ENCODE measurements around the gene WRNIP1.

WRNIP1 gene

DNA sequence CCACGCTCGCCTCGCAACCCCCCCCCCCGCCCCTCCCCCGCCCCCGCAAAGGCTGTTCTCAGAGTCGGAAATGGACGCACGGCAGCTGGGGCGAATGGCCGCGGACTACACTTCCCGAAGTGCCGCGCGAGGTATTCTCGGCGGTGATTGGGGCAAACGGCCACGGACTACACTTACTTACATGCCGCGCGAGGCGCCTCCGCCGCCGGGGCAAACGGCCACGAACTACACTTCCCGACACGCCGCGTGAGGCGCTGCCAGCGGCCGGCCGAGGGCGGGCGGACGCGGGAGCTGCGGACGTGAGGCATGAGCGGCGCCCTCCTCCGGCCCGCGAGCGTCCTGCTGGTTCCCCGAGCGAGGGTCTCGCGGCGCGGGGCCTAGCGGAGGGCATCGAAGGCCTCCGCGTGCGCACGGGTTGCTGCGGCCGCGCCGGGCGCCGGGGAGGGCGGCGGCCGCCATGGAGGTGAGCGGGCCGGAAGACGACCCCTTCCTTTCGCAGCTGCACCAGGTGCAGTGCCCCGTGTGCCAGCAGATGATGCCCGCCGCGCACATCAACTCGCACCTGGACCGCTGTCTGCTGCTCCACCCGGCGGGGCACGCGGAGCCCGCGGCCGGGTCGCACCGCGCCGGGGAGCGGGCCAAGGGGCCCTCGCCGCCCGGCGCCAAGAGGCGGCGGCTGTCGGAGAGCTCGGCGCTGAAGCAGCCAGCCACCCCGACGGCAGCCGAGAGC is at the start of gene WRNIP1:
TSS of gene WRNIP1 (plus strand) at position 228 of the 730 bp plus-strand sequence. CDS start at position 458, 230 bp downstream.
- peak; percentile 87 to 91 for DNase-seq (ENCODE audit: low read depth in 2 of 2)

DNA sequence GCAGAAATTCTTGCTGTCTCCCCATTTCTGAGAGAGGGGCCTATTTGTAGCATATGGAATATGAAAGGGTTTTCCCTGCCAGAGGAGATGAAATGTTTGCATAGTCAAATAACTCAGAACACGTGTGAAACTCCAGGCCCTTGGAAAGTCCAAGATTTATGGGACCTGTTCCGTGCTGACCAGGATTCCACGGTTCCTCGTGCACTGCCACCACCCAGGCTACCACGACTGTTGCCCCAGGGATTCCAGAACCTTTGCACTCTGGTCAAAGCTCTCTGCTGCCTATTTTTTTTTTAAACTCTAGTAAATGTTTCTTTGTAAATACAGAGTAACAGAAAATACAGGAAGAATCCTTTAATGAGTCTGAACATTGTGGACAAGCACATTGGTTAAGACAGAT is 49.5 kb upstream of the WRNIP1 start:
- no peak for DNase-seq (ENCODE audit: low read depth in 2 of 2)

DNA sequence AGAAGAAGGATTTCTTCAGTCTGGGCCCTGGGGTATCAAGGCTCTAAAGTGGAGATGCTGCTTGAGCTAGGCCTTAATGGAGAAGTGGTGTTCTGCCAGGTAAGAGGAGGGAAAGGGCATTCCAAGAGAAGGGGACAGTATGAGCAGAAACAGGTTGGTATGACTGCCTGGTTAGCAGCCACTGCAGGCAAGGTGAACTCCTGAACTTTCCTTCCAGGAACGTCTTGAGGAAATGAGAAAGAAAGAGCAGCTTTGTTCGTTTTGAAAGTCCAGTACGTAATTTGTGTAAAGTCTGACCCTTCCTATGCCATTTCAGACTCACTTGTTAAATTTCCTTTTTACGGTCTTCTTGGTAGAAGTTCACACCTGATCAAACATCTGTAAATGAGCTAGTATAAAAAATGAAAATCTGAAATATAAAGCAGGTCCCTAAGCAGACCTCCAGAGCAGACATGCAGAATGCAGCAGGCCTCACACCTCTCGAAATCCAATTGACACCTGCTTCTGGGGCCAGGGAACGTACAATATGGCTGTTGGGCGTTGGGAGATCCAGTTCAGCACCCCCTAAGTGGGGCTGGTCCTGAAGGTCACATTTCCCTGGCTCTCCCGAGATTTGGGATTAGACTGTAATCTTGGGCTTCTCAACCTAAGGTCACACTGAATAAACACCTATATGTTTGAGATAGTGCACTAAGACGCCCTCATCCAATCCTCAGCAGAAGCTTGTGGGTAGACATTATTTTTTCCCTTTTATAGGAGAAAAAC is 48.1 kb upstream of the WRNIP1 start:
- DNase-seq (ENCODE audit: low read depth in 2 of 2), result no peak

DNA sequence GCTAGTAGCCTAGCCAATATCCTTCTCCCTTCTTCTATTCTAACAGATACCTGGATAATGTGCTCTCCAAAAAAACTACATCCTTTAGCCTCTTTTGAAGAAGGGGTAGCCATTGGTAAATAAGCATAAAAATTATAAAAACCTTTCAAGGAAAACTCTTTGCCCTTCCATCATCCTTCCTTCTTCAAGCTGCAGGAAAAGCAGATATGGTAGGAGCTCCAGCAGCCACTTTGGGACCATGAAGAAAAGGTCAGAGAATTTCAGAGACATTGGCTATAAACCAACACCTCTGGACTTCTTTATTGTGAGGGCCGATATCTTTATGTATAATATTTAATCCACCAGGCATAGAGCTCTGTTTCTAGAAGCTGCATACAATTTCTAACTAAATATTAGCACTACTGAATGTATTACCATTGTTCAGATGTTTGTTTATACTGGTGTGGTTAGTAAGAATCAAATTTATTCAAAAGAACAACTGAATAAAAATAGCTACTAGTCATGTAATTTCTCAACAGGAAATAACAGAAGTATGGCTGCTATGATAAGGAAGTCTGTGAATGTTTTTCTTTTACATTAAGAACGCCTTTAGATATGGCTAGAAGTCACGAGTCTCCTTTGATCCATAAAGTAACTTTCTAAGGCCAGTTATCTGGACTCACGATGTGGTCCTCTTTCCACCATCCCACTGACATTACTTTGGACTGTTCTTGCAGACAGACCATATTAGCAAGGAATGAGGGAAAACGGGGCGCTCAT is 46.7 kb upstream of the WRNIP1 start:
- no peak for DNase-seq (ENCODE audit: low read depth in 2 of 2)

DNA sequence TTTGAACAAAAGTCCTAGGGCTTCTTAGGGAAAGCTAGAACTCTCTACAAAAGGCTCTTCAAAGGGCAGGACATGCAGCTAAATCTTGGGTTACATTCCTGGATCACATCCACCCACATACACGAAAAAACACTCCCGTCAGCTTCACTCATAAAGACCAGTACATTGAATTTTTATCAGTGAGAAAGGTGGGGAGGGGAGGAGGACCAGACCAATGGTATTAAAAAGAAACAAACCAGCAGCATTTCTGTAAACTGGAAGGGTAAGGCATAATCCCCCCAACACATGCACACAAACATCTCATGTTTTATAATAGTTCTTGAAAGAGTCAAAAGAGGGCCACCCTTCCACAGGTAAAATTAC is 46.1 kb upstream of the WRNIP1 start:
- DNase-seq (ENCODE audit: low read depth in 2 of 2), result no peak

DNA sequence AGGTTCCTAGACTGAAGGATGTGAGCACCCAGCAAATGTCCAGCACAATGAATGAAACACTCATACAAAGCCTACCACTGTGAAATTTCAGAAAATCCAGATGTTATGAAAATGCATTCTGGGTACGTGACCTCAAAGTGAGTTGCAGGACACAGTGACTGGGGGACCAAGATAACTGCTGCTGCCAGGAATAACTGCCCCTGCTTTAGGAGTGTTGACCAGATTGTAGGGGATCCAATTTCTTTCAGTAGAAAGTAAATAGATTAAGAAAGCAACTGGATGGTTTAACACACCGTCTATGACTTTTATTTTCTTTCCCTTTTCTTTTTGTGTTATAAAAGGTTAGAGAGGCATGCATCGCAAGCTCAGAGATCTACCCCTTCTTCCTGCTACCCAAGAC is 44.0 kb upstream of the WRNIP1 start:
- DNase-seq (ENCODE audit: low read depth in 2 of 2), result no peak

DNA sequence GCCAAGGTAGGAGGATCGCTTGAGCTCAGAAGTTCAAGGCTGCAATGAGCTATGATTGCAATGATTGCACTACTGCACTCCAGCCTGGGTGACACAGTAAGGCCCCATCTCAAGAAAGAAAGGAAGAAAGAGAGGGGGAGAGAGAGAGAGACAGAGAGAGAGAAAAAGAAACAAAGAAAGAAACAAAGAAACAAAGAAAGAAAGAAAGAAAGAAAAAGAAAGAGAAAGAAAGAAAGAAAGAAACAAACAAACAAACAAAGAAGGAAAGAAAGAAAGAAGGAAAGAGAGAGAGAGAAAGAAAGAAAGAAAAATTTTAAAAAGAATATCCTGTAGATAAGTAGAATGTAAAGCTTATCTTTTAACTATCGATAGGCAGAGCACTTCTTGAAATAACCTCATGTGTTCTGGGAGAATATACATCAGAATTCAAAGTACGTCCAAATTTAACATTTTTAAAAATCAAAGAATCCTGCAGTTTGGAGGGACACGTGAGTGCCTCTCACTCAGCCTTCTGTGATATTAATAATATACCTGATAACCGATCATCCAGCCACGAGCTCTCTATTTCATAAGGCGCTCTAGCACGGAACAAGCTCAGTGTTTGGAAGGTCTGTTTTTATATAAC is 39.7 kb upstream of the WRNIP1 start:
- DNase-seq (ENCODE audit: low read depth in 2 of 2), result no peak

DNA sequence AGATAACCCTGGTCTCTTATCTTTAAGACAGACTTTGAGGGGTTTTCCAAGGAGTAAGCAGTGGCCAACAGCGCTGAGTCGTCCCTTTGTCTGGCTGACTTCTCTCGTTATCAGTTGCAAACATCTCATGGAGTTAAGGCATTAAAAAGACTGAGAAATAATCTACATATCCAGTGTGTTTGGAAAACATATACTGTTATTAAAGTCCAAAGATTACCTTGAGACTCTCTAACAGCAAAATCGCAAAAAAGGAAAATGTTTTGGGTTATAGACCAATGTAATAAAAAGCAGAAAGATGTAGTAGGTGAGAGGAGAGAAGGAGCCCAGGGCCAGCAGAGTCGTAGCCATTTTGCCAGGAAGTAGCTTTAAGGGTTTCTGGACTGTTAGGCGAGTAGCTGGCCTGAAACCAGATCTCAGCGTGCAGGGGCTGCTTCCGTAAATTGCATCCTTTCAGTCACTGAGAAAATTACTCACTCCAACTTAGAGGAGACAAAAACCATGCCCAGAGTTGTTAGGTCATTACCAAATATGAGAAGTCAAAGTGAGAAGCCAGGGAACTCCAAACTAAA is 39.1 kb upstream of the WRNIP1 start:
- no peak for DNase-seq (ENCODE audit: low read depth in 2 of 2)

DNA sequence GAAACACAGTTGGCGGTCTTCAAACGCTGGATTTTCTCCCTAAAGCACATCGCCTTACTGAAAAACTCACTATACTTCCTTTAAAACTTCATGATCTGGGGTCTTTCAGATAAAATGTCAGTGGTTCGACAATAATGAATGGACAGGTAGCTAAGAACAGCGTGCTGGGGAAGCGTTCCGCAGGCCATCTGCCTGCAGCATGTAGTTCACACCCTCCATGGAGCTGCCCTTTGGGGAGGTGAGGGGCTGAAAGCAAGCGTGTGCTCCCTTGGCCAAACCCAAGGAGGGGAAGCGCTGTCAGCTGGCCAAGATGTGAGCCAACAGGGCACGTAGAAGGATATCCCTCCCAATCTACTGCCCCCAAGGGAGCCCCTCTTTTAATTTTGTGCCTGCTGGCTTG is 35.3 kb upstream of the WRNIP1 start:
- DNase-seq (ENCODE audit: low read depth in 2 of 2), result no peak

DNA sequence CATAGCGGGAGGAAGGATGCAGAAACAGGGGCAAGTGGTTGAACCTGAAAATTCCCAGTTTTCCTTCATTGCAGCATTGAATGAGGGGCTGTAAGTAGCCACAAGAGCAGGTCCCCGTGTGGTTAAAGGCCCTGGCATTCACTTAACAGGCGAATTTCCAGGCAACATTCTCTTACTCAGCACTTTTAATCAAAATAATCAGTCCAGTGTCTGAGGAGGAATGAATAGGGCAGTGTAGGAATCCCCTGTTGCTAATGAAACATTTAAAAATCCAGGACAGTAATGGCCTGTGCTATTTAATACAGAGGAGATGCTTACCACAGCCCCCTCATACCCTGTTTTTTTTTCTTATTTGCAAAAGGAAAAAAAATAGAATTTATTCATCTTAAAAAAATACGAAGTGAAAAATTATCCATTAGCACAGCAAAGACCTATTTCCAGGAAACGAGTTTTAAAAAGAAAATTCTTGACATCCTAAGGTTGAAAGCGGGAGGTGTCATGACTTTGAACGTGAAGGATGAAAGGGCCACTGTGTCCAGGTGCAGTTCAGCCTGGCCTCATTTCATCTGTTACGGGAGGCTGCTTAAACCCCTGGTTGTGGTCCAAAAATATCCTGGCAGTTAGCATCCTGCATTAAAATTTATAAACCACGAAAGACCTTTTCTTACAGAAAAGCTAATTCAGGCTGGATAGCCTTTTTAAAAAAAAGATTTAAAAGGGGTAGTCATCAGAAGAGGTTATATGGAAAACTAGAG is 34.7 kb upstream of the WRNIP1 start:
- no peak for DNase-seq (ENCODE audit: low read depth in 2 of 2)

DNA sequence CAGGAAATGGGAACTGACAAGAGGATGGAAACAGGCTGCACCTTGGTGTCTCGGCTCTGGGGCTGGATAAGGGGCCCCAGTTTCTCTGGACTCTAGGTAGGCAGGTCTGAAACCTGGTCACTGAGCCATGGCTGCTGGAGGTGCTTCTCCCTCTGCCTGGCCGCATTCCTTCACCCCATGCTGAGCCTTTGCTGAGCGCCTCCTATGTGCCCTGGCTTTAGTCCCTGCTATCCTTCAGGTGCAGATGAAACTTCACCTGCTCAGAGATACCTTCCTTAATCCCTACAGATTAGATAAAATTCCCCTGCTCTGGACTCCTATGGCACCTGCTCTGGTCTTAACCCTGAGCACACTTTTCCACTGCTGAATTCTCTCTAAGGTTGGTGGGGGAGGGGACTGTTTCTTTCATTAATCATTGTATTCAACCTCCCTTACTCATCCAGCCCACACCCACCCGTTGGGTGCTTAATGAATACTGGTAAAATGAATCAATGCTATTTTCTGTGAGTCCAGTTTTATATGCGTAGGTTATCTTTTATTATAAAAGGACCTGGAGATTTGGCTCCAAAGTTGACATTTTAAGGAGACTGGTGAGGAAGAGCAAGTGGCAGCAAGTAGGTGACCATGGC is 33.8 kb upstream of the WRNIP1 start:
- DNase-seq (ENCODE audit: low read depth in 2 of 2), result no peak

DNA sequence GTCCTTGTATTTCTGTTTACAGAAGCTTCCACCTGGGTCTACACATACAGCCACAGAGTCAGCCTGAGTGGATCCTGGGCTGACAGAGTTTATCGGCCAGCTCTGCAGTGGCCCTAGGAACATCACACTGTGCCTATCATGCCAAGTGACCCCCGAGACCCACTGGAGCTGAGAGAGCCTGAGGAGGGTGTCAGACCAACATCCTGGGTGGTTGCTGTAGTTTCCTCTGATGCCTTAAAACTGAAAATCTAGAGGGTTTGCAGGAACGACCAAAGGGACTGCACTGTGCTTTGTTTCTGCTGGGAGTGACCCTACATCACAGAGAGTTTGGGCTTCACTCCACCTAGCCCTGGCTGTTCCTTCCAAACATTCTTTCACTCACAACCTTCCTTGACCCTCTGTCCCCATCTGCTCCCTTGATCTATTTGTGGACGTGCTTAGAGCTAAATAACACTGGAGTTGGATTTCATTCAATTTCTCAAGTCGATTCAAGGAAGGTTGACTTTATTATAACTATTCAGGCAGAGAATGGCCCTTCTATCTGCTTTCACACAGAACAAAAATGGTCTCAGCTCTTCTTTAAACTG is 32.6 kb upstream of the WRNIP1 start:
- DNase-seq (ENCODE audit: low read depth in 2 of 2), result no peak

DNA sequence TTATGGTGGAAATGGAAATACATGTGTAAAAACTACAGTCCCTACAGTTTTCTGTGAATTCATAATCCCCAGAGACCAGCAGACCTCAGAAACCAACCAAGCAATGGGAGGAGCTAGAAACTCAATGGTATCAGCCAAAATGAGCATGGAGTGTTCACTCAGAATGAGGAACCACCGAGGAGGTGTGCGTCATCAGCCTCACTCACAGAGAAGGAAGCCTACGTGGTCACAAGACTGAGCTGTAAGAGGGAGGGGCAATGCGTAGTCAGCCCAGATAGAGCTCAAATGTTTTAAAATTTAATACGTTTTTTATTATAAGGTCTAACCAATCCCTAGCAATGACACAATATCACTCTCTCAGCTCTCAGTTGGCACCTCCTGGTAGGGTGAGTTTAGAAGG is 31.9 kb upstream of the WRNIP1 start:
- no peak for DNase-seq (ENCODE audit: low read depth in 2 of 2)

DNA sequence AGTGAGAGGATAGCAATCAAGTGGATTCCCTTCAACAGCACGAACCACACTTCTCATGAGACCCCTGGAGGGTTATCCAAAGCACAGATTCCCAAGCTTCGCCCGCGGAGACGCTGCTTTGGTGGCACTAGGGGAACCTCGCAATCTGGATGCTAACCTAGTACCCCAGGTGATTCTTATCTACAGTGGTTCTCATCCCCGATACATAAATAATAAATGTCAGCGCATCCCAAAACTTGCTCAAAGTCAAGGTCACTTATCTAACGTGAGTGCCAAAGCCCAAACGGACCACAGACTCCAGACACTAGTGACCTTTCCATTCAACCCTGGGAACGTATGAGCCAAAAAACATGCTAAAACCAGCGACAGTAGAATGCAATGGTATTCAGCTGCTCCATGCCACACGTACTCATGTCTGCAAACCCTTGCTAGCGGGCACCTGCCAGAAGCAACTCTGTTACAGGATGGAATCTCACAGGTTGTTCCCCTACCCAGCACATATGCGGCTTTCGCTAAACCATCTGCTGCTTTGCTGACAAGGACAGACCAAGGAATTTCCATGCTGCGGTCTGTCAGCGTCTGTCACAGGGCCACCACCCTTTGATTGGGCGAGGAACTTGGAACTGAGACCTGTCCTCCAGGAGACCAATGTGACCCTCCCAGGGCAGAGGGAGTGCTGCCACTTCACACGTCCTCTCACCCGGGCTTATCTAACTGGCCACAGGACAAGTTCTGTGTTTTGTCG is 31.3 kb upstream of the WRNIP1 start:
- no peak for DNase-seq (ENCODE audit: low read depth in 2 of 2)

DNA sequence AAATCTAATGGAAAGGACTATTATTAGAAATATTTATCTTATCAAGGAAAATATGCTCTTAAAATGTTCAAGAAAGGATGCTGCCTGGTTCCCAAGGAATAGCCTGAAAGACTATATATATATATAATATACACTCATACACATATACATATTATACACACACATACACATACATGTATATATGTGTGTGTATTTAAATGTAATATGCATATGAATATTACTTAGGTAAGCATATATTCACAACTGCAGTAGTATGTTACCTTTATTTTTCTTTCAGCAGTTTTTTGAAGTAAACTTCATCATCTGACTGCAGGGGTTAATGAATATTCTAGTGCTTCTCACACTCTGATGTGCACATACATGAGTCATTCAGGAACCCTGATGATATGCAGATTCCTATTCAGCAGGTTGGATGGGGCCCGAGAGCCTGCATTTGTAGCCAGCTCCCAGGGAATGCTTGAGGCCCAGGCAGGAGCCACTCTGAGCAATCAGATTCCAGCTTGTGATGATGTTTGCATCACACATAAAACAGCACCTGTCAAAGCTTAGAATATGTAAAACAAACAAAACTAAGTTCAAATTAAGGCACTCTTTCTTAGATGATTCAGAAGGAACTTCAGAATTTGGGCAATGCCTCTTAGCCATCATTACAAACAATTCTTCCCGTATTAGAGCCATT is 30.6 kb upstream of the WRNIP1 start:
- no peak for DNase-seq (ENCODE audit: low read depth in 2 of 2)

DNA sequence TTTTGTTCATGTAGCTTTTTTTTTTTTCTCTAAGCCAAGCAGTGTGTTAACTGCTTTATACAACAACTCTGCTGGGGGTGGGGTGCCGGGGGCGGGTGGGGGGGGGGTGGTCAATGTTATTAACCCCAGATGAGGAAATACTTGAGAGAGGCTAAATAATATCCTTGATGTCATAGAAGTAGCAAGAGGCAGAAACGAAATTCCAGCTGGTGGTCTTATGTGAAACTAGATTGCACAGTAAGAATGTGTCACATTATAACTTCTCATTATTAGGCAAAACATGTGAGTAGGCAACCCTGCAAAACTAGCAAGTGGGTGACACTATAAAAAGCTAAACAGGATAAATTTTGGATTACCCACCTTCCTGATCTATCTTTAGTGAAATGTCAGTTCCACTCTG is 27.3 kb upstream of the WRNIP1 start:
- DNase-seq (ENCODE audit: low read depth in 2 of 2), result no peak

DNA sequence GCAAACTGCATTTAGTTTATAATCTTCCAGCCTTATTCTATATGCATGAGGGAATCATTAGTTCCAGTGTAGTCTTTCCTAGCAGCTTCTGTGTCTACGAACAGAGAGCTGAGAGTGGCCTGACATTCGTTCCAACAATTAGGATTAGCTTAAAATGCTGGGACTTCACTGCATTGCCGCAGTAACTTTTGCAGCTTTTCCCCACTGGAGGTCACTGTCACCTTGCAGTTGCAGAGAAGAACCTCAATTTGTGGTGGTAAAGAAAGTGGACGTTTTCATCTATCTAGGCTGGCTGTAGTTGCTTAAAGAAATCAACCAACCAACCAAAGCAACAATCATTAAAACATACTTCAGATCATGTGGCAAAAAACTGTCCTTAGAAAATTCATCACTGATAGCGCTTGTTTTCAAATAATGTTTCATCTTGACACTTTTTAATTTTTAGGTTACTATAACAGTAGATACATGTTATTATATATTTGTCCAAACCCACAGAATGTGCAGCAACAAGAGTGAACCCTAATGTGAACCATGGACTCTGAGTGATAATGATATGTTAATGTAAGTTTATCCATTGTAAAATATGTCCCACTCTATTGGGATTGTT is 26.7 kb upstream of the WRNIP1 start:
- peak in 1 of 2 donors; percentile 14 for DNase-seq (ENCODE audit: low read depth in 2 of 2)

DNA sequence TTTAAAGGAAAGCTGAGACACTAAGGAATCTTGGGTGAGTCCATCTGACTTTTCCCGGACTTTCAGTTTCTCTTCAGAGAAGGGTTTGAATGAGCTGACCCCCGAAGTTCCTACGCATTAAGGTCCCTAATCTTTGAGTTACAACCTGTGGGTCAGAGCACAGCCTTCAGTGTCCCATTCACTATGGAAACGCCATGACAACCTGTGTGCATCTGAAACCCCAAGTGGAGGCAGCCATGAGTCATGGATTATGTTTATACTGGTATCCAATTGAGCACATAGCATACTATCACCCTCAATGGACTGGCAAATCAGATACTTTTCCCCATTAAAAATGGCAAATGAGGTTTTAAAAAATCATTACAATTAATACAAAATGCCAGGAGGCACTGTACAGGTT is 25.9 kb upstream of the WRNIP1 start:
- DNase-seq (ENCODE audit: low read depth in 2 of 2), result no peak

DNA sequence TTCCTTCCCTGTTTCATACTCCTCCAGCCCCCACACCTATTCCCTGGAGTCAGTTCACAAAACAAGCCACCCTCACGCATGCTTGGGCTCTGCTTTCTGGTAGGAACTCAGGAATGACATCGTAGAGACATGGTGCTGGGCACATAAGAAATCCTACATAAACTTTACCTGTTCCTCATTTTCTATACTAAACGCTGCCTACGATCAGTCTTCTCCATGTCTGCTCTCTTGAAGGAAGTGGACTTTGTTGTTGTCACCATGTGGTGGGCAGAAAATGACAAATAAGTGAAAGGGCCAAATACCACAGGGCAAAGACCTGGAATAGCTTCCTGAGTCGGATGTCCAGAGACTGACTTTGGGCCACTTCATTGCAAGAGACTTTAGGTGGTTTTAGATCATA is 24.6 kb upstream of the WRNIP1 start:
- DNase-seq (ENCODE audit: low read depth in 2 of 2), result no peak
